Umbilical cord (tissue), 2 donors: Measurements from ENCODE around the gene MAD1L1. TPM values are rescaled to one million over a fixed set of nuclear protein-coding genes. Genes with fewer than 3 reads are reported as not detected.

Experiments used
- DNase-seq: peaks from one replicate; pipeline ENCODE4 v3.0.0-alpha.2; 2015; ENCODE audit warnings: low spot score
- total RNA-seq: library from RNA; depleted of rRNA; stranded (reverse); fragments of >200 nt; gene quantifications from one replicate; pipeline ENCODE4 v1.2.3, GENCODE V29; 2014; ENCODE audit warnings: low replicate concordance; ENCODE audit not compliant: insufficient read depth

Gene MAD1L1
- total RNA-seq, 1 donor from 2014 or later = 23.8 TPM

DNA sequence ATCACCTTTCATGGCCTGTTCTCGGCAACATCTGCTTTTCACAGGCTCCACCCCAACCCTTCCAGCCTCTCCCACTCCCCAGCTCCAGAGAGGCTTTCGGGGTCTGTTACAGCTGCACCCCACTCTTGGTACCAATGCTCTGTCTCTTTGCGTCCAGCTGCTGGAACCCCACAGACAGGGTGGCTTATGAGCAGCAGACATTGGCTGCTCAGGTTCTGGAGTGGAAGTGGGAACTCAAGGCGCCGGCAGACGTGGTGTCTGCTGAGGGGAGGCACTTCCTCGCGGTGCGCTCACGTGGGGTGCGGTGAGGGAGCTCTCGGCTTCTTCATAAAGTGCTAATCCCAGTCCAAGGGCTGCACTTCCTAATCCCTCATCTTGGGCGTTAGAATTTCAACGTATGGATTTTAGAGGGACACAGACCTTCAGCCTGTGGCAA is 377.0 kb downstream of the MAD1L1 start:
- no peak for DNase-seq

DNA sequence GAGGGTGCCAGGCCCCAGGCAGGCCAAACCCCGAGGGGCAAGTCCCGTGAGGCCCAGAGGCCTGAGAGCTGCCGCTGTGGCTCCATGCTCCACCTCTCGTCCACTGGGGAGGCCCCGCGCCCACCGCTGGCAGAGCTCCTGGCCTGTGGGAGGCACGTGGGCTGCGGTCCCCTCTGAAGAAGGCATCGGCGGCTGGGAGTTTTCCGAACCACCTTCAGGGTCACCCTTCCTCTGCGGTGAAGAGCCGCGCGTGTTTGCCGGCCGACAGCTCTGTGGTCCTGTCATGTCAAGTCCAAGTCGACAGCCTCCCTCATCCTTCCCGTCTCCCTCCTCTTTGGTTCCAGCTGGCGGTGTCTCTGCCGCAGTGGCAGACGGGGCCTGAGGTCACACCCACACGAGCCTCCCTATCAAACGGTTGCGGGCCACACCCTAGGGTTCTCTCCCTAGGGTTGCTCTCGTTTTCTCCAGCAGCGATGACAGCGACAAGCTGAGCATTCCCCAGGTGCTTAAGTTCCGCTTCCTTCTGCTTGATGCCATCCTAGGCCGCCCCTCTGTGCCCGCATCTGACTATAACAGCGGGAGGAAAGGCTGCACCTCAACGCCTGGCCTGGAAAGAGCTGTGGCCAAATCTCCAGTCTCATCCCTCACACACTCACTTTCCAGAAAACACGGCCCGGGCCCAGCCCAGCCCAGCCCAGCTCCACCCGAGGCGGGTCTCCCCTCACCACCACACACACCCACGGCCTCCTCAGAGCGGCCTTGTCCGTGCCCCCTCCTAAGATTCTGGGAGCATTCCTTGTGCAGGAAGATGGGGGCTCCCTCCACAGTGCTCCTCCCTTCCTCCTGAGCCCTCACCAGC is 377.6 kb downstream of the MAD1L1 start:
- DNase-seq = no peak

DNA sequence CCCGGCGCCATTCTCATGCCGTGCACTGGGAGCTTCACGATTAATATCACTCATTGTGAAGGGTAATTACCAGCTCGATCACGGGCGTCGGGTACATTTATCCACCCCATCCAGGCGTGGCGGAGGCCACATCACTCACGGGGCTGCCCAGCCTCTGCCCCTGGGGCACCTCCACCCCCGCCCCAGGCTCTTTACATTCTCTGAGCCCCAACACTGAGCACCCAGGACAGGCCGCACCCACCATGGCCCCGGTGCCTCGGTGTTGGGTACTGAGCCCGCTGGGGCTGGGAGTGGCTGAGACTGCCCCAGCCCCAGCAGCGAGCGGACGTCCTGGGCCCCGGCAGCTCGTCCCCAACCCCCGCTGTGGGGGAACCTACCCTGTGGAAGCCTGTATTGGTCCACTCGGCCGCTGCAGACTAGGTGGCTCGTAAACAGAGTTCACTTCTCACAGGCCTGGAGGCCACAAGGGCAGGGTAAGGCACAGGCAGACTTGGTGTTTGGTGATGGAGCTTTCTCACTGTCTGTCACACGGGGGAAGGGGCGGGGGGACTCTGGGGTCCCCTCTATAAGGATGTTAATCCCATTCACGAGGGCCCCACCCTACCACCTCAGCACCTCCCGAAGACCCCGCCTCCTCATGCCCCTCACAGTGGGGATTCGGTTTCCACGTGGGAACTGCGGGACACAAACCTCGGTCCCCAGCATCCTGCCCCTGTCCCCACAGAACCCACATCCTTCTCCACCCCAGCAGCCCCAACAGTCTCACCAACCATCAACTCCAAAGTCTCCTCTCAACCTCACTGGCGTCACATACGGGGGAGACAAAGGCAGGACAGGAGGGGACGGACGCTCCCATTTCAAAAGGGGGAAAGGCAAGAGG is 378.5 kb downstream of the MAD1L1 start:
- DNase-seq = no peak

DNA sequence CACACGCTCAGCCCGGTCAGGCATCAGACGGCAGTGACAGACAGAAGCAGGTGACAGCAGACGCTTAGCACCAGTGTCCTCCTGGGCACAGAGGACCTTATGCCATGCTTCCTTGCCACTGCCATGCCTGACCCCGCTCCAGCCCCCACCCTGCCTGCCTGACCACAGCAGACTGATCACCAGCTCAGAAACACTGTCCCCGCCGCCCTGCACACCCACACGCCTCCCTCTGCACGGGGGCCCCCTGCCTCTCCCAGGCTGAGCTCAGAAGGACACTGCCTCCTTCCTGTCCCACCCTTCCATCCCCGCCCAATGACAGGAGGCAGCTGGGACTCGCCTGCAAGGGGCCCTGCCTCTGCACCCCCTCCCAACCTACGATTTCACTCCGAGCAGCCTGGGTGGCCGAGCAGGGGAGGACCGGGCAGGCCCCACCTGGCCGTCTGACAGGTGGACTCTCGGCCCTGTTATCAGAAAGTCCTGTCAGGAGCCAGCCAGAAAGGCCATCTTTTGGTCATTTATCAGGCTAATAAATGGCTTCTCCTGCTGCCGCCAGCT is 379.2 kb downstream of the MAD1L1 start:
- no peak for DNase-seq

DNA sequence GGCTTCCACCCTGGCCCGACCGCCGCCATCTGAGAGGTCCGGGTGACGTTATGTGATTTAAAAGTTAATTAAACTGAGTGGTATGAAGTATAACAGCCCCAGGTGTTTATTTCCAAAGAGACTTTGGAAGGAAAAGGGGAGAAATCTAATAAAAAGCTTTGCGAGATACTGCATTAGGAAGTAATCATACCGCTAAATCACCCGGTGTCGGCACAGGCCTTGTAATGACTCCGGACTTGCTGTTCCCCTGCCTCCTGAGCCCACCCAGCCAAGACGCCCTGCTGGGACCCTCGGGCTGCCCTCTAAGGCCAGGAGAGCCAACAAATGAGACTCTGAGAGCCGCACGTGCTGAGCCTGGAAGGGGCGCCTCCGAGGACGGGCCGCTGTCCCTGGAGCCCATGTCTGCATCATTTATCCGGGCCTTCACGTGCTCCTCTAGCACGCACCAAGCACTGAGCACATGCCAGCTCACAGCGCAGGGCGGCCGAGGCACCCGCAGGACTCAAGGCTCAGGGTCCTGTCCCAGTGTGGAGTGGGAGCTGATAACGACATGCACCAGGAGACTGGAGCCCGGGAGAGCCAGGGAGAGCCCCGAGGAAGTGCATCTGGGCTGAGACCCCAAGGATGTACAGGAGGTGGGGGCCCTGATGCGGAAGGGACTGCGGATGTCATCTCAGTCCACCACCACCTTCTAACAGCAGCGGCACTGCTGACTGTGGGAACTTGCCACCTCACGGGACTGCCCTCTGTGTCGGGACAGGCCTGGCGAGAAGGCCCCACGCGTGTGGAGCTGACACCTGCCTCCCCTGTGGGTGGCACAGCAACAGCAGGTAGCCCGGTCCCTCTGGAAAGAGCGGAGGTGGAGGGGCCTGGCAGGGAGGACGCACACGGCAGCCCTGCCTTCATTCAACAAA is 380.0 kb downstream of the MAD1L1 start:
- DNase-seq = no peak

DNA sequence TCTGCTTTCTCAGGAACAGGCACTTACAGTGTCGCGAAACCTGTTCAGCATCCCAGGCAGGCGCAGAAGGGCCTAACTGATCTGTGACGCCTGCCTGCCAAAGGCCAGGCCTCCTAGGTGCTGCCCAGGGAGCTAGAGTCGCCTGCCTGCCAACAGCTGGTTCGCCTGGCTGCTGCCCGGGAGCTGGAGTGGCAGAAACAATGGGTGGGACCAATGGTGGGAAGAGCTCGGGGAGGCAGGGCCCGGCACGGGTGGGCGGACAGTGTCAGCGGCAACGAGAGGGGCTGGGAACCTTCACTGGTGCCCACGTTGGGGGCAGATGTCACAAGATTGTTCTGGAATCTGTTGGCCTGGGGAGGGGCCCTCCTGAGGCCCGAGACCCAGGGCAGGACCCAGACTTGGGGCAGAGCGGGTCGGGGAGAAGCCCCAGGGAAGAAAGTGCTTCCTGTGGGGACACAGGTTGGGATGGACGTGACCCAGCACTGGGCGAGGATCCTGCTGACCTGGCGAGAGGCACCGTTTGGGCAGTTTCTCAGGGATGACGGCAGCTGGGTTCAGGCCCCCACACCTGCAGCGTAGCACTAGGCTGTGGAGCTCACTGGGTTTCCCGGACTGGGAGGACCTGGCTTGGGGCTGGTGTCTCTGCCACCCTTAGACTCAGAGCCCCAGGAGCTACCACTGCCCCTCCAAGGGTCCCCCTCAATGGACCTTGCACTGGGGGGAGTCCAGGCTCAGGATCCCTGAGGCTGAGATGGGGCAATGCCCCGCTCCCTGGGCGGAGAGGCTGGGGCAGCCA is 380.8 kb downstream of the MAD1L1 start:
- no peak for DNase-seq

DNA sequence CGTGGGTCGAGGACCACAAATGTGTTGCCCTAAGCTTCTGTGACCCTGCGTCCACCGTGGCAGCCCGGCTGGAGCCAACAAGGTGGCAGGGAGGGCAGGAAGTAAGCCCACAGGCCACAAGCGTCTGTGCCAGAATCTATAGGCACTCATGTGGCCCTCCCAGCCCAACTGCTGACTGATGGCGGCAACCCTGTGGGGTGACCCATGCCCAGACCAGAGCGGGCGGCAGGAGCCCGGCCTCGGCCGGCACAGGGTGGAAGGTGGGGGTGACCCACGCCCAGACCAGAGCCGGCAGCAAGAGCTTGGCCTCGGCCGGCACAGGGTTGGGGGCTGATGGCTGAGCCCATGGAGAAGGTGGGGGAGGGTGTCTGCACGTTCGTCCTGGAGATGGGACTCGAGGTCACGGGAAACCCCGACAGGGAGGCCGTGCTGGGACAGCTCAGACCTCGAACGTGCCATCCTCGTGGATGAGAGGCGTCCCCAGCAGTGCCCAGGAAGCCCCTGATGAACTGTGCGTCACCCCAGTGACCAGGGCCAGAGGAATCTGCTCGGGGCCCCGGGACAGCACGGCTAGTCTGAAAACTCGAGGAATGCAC is 381.7 kb downstream of the MAD1L1 start:
- DNase-seq = no peak

DNA sequence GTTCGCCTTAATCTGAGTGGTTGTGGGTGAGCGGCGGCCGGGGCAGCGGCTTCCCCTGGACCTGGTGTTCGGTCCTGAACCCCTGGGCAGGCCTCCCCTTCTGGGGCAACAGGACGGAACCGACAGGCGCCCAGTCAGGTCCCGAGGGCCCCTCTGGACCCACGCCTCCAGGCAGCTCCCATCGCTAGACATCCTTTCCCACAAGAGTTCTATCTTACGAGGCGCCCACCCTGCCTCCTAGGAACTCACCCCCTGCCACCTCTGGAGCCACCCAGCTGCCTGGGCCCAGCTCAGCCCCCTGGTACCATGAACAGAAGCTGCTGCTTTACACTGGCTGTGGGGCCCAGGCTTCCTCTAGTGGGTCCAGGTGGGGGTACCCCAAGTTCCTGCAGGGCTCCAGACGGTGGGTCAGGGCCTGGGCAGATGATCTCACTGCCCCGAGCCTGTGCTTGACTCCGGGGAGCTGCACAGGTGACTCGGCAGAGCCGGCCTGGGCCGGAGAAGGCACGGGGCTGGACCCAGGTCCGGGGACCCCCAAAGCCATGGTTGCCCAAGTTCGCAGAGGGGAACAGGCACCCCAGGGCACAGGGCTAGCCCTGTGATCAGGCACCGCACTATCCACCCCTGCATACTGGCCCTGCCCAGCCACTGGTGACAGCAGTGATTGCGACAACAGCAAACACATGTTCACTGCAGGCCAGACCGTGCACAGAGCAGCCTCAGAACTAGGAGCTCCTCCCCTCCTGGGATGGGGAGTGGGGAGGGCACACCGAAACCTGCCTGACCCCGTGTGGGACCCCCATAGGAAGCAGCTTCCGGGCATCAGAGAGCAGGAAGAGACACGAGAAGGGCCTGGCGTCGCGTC is 382.4 kb downstream of the MAD1L1 start:
- DNase-seq = no peak

DNA sequence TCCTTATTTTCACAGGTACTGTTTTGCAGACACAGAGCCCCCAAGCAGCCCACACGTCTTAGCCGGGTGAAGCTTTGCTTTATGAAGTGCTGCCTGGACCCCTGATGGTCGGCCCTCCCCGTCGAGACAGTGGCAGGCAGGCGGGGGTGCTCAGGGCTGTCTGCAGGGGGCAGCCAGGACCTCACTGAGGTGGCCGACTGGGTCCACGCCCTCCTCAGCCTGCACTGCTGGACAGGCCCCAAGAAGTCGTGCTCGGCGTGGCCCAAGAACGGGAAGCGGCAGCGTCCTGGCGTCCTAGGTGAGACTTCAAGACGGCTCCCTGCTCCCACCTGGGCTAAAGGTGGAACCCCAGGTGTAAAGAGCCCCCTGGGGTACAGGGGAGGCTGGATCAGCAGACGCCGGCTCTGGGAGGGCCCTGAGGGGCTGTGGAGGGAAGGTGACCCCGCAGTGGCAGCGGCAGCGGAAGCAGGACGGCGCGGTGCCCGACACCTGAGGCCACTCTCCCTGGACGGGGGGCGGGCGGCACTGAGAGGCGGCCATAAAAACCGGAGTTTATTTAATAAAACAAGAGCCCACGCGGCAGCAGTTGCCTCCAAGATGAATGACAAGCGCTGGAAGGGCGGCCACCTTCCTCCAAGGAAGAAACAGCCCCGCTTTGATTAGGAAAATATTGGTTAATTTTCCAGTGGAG is 383.2 kb downstream of the MAD1L1 start:
- no peak for DNase-seq

DNA sequence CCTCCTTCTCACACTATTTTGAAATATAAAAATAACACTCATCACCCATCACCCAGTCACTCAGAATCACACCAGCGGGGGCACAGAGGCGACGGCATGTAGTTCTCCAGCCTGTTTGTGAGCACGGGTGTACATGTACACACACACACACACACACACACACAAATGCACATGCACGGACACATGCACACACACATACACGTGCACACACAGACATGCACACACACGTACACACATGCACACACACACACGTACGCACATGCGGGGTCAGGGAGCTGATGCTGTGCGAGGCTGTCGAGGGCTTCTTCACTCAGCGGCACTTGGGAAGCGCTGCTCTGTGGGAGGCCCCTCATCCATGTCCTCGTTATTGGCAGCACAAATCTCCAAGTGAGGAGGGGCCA is 383.8 kb downstream of the MAD1L1 start:
- no peak for DNase-seq

DNA sequence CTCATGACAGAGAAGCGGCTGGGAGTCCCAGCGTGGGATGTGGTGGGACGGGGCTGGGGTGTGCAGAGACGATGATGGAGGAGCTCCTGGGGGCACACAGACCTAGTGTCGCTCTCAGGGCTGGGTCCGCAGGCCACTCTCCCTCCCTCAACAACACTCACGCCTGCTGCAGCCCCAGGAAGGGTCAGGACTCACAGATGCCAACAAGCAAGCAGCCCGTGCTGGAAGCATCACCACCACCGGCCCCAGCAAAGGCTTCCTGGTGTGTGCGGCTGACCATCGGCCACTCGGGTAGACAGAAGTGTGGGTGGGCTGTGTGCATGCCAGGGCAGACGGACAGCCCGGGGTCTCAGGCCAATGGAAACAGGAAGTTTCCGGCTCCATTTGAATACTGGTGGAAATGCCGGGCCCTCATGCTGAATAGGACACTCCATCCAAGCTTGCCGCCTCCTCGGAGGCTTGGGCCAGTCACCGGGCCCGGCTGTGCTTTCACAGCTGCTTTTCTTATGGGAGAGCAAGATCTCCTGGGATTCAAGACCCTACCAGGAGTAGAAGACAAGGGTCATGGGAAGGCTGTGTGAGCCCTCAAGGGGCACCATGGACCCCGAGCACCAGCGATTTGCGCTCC is 384.6 kb downstream of the MAD1L1 start:
- DNase-seq = no peak

DNA sequence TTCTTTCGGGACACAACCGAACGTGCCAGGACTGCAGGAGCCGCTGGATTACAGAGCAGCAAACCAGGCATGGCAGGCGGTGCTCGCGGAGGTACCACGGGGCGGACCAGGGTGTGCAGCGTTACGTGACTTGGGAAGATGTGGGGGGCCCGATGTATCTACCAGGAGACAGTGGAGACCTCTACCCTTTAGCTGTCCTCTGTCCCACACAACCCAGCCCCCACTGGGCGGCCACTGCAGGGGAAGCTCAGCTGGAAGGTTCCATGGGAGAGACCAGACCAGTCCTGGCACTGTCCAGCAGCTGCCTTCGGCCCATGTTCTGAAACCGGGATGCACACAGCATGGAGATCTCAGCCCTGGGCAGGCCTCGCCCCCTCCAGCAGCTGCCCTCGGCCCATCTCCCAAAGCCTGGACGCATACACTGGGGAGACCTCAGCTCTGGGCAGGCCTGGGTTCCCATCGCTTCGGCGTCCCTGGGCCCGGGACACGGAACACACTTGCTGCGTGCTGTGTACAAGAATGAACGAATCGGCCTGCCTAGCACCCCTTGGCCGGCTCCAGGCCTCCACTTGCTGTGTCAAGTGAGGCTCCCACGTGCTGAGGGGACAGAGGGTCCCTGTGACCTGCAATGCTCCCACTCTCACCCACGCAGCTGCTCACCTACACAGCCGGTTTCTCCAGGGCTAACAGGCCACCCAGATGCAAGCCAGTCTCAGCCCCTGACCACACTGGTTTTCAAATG is 385.3 kb downstream of the MAD1L1 start:
- DNase-seq = no peak

DNA sequence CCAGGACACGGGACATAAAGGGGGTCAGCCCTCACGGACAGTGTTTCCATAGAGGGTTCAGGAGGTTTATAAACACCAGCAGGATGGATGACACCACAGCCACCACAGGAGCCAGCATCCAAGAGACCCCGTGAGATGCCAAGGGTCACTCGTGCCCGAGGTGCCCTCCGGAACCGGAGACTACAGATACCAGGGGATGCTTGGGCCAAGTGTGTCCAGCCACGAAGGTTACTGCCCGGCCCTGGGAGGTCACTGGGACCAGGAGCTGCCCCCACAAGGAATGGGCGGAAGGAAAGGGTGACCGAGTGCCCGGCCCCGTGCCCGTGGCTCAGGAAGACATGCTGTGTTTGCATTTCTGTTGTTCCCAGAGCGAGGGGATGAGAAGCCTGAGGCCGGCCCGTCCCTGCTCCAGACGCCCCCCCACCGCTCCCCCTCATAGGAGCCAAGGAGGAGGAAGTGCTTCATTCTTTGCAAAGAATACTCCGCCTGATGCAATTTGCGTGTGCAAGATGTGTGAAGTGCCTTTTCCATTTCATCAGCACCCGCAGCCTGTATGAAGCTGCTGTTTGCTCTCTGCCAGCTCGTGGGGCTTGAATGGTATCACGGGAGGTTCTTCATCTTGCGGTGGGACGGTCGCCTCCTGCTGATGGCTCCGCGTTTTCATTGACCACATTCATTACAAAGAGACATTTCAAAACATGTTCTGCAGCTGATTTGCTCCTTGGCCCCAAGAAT is 386.2 kb downstream of the MAD1L1 start:
- no peak for DNase-seq

DNA sequence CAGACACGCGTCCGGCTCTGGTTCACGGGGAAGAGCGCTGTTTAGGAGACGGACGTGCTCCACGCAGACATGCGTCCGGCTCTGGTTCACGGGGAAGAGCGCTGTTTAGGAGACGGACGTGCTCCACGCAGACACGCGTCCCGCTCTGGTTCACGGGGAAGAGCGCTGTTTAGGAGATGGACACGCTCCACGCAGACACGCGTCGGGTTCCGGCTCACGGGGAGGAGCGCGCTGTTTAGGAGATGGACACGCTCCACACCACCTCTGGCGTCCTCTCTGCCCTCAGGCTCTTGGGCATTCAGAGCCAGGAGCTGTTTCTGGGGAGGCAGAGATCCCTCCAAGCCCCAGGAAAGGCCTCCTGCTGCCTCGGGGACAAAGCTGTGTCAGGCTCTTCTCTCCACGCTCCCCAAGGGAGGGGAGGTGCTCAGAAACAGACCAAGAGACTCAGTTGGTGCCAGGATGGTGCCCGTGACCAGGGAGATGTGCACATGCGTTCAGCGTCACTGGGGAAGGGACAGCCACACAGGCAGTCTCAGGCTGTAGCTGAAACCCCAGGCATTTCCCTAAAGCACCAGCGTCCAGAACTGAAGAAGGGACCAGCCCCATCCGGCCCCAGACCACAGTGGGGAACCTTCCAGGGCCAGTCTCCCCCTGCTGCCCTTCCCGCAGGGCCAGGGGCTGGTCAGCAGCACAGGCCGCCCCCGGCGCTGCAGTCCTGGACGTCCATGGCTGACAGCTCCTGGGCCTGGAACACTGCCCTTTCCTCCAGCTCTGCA is 387.0 kb downstream of the MAD1L1 start:
- DNase-seq = no peak

DNA sequence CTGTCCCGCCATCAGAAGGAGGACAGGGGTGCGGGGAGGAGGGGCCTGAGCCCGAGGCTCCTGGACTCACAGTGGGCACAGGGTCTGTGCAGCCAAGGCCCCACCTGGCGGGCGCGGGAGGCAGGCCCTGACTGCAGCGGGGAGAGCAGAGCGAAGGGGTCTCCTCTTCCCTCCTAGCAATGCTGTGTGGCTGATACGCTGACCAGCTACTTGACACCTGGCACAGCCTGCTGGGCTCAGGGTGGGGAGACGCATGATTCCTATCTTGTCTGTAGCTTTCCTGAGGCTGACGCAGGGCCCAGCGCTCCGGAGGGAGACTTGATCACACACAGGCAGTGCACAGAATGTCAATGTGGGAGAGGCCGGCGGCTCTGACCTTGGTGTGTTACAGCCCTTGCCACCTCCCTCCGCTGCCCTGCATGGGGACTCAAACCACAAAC is 387.8 kb downstream of the MAD1L1 start:
- no peak for DNase-seq
